Left renal cortex interstitium (tissue), 4 donors: Measurements from ENCODE around the gene XXYLT1. TPM values are rescaled to one million over a fixed set of nuclear protein-coding genes. Genes with fewer than 3 reads are reported as not detected.
"Not testable (repeated sequence)": the region's sequence is repeated elsewhere in the genome, so short reads cannot be mapped to it uniquely, and the experiment has no call there.

Experiments
- DNase-seq, 4 donors: peaks; one replicate each; pipeline ENCODE4 v3.0.0-alpha.2; 2013; ENCODE audit warnings: low read depth in 4 of 4, low spot score in 2 of 4, missing footprints in 1 of 4
- polyA plus RNA-seq, 4 donors: library from polyadenylated mRNA; unstranded; fragments of 120-200 nt; gene quantifications; one replicate each; pipeline ENCODE4 v1.2.1, GENCODE V29; 2013; ENCODE audit not compliant: insufficient read length in 4 of 4

Gene XXYLT1
- polyA plus RNA-seq, 4 donors: 25.6 to 36.9 (median 30.8) TPM

GRCh38 chr3:195058336-195059005 lies 212.5 kb downstream of the XXYLT1 start:
- no peak for DNase-seq

DNA sequence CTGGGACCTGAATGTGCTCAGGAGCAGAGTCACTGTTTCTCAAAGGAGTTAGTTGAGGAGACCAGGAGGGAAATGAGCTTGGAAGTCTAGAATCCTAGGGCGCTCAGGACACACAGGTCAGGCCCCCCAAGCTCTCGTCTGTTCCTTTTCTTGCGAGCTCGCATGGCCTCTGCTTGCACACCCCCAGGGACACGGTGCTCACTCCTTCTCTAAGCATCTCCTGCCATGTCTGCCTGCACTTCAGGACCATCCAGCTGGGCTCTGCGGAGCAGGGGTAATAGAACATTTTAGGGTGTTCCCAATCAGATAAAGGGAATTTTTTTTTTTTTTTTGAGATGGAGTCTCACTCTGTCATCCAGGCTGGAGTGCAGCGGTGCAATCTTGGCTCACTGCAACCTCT lies 213.2 kb downstream of the XXYLT1 start:
- no peak for DNase-seq

GRCh38 chr3:195056506-195056905 lies 214.5 kb downstream of the XXYLT1 start:
- no peak for DNase-seq

GRCh38 chr3:195054311-195054710 lies 216.6 kb downstream of the XXYLT1 start:
- no peak for DNase-seq

- DNase-seq: no peak
Measured at GRCh38 chr3:195052939-195053338, 218.0 kb downstream of the XXYLT1 start.

DNA sequence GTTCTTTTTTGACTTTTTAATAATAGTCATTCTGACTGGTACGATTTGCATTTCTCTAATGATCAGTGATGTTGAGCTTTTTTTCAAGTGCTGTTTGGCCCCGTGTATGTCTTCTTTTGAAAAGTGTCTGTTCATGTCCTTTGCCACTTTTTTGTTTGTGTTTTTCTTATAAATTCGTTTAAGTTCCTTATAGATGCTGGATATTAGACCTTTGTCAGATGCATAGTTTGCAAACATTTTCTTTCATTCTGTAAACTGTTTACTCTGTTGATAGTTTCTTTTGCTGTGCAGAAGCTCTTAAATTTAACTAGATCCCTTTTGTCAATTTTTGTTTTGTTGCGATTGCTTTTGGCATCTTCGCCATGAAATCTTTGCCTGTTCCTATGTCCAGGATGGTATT lies 220.7 kb downstream of the XXYLT1 start:
- not testable (repeated sequence) for DNase-seq

GRCh38 chr3:195048059-195048905 lies 222.7 kb downstream of the XXYLT1 start:
- DNase-seq: no peak

GRCh38 chr3:195047536-195047935 lies 223.4 kb downstream of the XXYLT1 start:
- DNase-seq: no peak

- DNase-seq: no peak
Measured at GRCh38 chr3:195046441-195046840, 224.5 kb downstream of the XXYLT1 start.

DNA sequence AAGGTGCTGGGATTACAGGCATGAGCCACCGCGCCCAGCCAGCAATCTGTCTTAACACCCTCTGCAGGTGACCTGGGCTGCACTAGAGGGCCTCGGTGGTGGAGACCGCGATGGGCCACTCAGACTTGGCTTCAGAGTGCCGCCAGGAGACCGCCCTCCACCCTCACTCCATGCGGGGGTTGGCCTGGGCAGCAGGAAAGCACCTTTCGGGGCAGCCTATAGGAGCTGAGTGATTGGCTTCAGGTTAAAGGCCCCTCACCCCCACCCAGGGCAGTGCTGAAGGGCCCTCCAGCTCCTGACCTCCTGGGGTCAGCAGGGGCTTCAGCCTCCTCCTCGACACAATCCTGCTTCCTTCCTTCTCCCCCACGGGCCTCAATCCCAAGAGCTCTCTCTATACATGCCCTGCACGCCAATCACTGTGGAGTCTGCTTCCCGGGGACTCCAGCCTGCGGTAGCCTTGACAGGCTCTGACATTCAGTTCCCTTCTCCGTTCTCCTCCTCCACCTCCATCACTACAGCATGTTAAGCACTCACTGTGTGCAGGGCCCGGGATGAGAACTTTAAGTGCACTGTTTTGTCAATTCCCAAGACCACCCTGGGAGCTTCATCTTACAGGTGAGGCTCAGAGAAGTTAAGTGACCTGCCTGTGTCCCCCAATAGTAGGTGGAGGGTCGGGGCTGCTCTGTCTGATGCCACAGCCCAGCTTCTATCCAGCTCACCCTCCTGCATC lies 225.3 kb downstream of the XXYLT1 start:
- DNase-seq: no peak

DNA sequence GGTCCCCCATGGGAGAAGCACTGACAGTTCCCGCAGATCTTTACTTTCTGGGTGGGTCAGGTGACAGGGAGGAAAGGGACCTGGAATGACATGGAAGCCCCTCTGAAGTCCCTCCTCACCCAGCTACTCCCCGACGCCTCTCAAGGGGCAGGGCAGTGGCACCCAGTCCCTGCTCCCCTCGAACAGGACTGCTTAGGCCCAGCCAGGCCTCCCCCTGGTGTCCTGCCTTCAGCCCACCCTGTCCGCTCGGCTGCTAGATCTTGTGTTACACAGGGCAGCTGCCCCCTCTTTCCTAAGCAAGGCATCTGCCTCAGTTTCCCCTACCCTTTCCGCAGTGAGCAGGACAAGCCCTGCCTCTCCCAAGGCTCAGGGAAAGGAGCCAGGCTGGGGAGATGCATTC lies 226.5 kb downstream of the XXYLT1 start:
- DNase-seq: no peak

DNA sequence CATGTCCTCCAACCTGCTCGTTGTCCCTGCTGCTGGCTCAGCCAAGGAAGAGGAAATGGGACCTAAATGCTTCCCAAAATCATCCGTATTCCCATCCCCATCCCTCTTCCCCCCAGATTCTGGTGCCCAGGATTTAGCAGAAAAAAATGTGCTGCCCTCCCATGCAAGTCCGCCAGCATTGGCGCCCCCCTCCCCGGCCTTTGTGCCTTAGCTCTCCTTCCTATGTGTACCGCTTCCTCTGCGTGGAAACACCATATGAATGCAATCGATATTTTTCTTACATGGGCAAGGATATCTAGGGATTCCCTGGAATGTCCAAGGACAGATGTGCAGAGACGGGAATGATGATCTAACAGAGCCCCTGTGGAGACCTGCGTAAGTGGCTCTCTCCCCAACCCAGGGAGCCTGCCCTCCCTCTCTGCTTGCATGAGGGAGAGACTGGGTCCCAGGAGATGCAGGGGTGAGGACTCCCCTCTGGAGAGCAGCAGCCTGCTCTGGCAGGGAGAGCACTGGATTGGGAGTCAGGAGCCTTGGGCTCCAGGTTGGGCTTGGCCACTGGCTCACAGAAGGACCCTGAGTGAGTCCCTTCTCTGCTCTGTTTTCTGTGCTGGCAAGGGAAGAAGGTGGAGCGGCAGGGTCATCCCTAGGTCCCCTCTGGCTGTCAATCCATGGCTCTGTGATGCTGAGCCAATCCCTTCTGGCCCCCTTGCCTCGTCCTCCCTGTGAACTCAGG lies 227.2 kb downstream of the XXYLT1 start:
- DNase-seq: no peak

DNA sequence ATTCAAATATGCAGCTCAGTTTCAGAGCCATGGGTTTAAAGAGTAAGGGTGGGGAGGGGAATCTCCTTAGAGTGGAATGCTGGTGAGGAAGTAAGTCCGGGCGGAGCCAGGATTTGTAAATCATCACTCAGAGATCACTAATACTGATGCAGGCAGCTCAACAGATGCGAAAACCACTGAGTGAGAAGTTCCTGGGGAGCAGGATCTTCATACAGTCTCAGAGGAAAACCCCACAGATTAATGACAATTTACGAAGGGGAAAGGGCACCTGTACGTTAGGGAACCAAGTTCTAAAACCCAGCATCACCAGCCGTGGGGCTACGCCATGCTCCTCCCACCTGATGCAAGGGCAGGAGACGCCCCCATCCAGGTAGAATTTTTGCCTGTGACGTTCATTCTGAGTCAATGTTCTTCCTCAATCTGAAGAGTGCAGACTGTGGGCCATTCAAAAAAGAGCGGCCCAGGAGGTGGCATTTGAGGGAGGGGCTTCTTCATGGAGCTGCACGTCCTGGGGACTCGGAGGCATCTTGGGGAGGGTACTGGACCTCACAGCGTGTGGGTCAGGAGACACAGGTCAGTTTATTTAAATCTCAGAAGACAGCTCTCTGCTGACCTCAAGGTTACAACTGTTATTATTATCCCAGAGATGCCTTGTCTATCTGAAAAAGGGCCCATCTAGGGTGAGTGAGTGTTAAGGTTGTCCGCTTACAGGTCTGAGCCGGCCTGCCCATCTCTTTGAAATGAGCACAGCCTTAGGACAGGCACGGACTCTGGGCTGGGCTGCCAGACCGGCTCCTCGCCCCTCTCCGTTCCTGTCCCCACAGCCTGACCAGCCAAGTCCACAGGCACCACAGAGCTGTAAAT lies 228.0 kb downstream of the XXYLT1 start:
- no peak for DNase-seq

GRCh38 chr3:195041871-195042742 lies 228.9 kb downstream of the XXYLT1 start:
- DNase-seq: no peak

GRCh38 chr3:195040773-195041520 lies 230.0 kb downstream of the XXYLT1 start:
- no peak for DNase-seq

DNA sequence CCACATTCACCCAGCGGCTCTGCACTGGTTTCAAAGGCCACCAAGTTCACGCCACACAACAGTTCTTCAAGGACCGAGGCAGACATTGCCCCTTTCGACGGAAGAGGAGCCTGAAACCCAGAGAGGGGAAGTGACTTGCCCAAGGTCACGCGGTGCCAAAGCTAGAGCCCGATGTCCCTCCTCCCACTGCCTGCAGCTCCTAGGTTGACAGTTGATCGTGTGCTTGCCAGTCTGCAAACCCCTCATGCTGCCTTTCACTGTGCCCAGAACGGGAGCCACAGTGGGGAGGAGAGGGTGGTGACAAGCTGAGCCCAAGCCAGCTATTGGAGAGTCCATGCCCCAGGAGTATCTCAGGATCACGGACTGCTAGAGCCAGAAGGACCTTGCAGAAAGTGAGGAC lies 230.9 kb downstream of the XXYLT1 start:
- DNase-seq: no peak

DNA sequence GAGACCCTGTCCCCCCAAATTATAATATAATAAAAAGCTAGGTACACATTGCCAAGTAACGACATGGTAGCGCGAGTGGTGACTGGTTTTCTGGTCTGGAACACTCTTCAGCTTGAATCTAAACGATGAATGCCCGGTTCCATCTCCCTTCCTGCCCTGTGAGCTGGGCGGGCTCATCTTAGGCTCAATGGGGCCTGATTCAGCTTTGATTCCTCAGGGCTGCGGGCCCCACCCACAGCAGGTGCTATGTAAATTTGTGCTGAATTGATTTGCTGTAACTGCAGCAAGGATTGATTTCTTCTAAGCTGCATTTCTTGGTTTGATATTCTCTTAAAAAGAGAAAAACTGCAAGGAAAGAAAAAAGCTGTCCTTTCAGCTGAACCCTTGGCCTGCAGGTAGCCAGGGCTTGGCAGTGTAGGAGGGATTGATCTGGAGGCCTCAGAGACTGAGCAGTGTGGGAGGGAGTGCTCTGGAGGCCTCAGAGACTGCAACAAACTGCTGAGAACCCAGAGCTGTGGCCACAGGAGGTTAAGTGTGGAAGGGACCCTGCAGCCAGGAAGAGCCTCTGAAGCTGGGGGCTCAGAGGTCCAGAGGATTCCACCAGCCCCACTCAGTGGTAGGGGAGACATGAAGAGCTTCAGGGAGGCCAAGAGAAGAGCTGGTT lies 231.6 kb downstream of the XXYLT1 start:
- DNase-seq: no peak

GRCh38 chr3:195038161-195038560 lies 232.8 kb downstream of the XXYLT1 start:
- no peak for DNase-seq
